Measurements from ENCODE around the gene ATP6V1C2.
"Not testable (repeated sequence)": the region's sequence is repeated elsewhere in the genome, so short reads cannot be mapped to it uniquely, and the experiment has no call there.

The ATP6V1C2 gene

GRCh38 chr2:10812362-10813162 is 91.1 kb downstream of the ATP6V1C2 start, which contains the start of gene PDIA6:
Gene PDIA6, minus strand, starts transcription at chr2:10812785. Its CDS starts 89 bp downstream, at chr2:10812696.
- H3K9me3 Mint-ChIP-seq = no peaks in the 10 kb centered on the region
- peaks cover 32% of the 10 kb centered on the region for H3K4me1 Mint-ChIP-seq (ENCODE audit: low read depth)
- H3K36me3 Mint-ChIP-seq (ENCODE audit: low read depth) = peaks cover 25% of the 10 kb centered on the region
- H3K27ac Mint-ChIP-seq = peak within 1 kb of the TSS; percentile 90
- DNase-seq (ENCODE audit: low spot score) = peak; percentile 96
- peaks cover 18% of the 10 kb centered on the region for H3K27me3 Mint-ChIP-seq (ENCODE audit: low read depth)
- peak within 1 kb of the TSS; percentile 92 for H3K4me3 Mint-ChIP-seq

DNA sequence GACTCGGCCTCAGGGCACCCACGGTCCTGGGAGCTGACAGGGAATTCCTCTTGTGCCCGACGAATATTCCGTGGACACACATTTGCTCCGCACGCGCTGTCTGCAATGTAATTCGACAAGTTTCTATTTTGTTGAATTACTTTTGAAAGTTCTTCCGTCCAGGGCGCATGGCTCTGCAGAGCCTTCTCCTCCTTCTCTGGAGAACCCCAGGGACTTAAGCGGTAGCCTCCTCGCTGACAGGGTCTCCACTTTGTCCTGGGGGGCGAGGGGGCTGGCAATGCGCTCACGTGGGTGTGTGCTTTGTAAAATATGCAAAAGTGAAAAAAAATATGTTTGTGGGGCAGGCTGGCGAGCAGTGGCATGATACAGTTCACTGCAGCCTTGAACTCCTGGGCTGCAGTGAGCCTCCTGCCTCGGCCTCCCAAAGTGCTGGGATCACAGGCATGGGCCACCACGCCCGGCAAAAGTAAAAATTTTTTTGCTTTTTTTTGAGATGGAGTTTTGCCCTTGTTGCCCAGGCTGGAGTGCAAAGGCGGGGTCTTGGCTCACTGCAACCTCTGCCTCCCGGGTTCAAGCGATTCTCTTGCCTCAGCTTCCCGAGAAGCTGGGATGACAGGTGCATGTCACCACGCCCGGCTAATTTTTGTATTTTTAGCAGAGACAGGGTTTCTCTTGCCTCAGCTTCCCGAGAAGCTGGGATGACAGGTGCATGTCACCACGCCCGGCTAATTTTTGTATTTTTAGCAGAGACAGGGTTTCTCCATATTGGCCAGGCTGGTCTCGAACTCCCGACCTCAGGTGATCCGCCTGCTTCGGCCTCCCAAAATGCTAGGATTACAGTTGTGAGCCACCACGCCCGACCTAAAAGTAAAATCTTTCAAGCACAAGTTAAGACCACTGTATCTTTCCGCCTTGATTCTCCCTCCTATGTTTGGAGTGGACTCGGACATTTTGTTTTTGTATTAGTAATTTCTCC is 92.0 kb downstream of the ATP6V1C2 start:
- Mint-ChIP-seq H3K36me3 (ENCODE audit: low read depth) (peaks cover 18% of the 10 kb centered on the region), H3K4me3 (peak overlapping the region; percentile 83), H3K4me1 (ENCODE audit: low read depth) (peaks cover 26% of the 10 kb centered on the region), H3K27me3 (ENCODE audit: low read depth) (peaks cover 24% of the 10 kb centered on the region), H3K27ac (peak overlapping the region; percentile 74)
- DNase-seq (ENCODE audit: low spot score); H3K9me3 Mint-ChIP-seq: not testable (repeated sequence)

- H3K4me3 Mint-ChIP-seq = peak overlapping the region; percentile 10
- peaks cover 15% of the 10 kb centered on the region for H3K36me3 Mint-ChIP-seq (ENCODE audit: low read depth)
- H3K4me1 Mint-ChIP-seq (ENCODE audit: low read depth) = peaks cover 23% of the 10 kb centered on the region
- DNase-seq (ENCODE audit: low spot score) = no peak
- no peak overlapping the region for H3K27ac Mint-ChIP-seq
- H3K27me3 Mint-ChIP-seq (ENCODE audit: low read depth) = peaks cover 30% of the 10 kb centered on the region
- no peaks in the 10 kb centered on the region for H3K9me3 Mint-ChIP-seq
These were observed 92.7 kb downstream of the ATP6V1C2 start for GRCh38 chr2:10814142-10814541.

GRCh38 chr2:10814571-10815331 is 93.3 kb downstream of the ATP6V1C2 start:
- DNase-seq (ENCODE audit: low spot score) = no peak
- Mint-ChIP-seq H3K9me3 (no peaks in the 10 kb centered on the region), H3K27me3 (ENCODE audit: low read depth) (peaks cover 34% of the 10 kb centered on the region), H3K4me1 (ENCODE audit: low read depth) (peaks cover 21% of the 10 kb centered on the region), H3K36me3 (ENCODE audit: low read depth) (peaks cover 13% of the 10 kb centered on the region), H3K27ac (no peak overlapping the region), H3K4me3 (no peak overlapping the region)

GRCh38 chr2:10817413-10817812 is 96.0 kb downstream of the ATP6V1C2 start:
- Mint-ChIP-seq H3K4me3 (no peak overlapping the region), H3K36me3 (ENCODE audit: low read depth) (no peaks in the 10 kb centered on the region), H3K9me3 (no peaks in the 10 kb centered on the region), H3K4me1 (ENCODE audit: low read depth) (peaks cover 3% of the 10 kb centered on the region), H3K27ac (no peak overlapping the region), H3K27me3 (ENCODE audit: low read depth) (peaks cover 50% of the 10 kb centered on the region)
- DNase-seq (ENCODE audit: low spot score) = no peak

DNA sequence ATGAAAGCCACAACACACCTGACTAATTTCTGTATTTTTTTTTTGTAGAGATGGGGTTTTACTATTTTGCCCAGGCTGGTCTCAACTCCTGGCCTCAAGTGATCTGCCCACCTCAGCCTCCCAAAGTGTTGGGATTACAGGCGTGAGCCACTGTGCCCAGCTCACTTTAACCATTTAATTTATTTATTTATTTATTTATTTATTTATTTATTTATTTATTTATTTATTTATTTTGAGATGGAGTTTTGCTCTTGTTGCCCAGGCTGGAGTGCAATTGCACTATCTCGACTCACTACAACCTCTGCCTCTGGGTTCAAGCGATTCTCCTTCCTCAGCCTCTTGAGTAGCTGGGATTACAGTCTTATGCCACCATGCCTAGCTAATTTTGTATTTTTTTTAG is 96.9 kb downstream of the ATP6V1C2 start:
- not testable (repeated sequence) for H3K27ac Mint-ChIP-seq; H3K4me1 Mint-ChIP-seq (ENCODE audit: low read depth); H3K4me3 Mint-ChIP-seq; H3K9me3 Mint-ChIP-seq; DNase-seq (ENCODE audit: low spot score); H3K36me3 Mint-ChIP-seq (ENCODE audit: low read depth)
- peaks cover 54% of the 10 kb centered on the region for H3K27me3 Mint-ChIP-seq (ENCODE audit: low read depth)

- Mint-ChIP-seq H3K36me3 (ENCODE audit: low read depth) (no peaks in the 10 kb centered on the region), H3K27me3 (ENCODE audit: low read depth) (peaks cover 57% of the 10 kb centered on the region), H3K27ac (no peak overlapping the region), H3K4me1 (ENCODE audit: low read depth) (no peaks in the 10 kb centered on the region), H3K4me3 (no peak overlapping the region), H3K9me3 (no peaks in the 10 kb centered on the region)
- DNase-seq (ENCODE audit: low spot score) = no peak
These were observed 97.6 kb downstream of the ATP6V1C2 start for GRCh38 chr2:10818984-10819383.

- H3K27me3 Mint-ChIP-seq (ENCODE audit: low read depth) = peaks cover 55% of the 10 kb centered on the region
- H3K27ac Mint-ChIP-seq = no peak overlapping the region
- no peaks in the 10 kb centered on the region for H3K4me1 Mint-ChIP-seq (ENCODE audit: low read depth)
- H3K4me3 Mint-ChIP-seq = no peak overlapping the region
- no peak for DNase-seq (ENCODE audit: low spot score)
- no peaks in the 10 kb centered on the region for H3K36me3 Mint-ChIP-seq (ENCODE audit: low read depth)
- no peaks in the 10 kb centered on the region for H3K9me3 Mint-ChIP-seq
These were observed 98.4 kb downstream of the ATP6V1C2 start for GRCh38 chr2:10819714-10820314.

DNA sequence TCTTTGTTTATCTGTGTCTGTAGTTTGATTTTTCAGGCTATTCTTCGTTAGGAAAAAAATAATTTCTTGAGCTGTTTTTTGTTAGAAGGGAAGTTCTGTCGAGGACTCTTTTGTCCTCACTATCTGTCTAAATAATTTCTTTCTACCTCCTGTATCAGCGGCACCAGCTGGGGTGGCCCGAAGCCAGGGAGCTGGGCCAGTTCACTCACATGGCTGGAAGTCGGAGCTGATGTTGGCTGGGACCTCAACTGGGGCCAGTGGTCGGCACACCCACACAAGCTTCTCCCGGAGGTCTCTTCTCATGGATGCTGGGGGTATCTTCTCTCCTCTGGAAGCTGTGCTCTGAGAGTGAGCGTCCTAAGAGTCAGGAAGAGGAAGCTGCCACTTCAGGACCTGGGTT is 99.1 kb downstream of the ATP6V1C2 start:
- no peaks in the 10 kb centered on the region for H3K4me1 Mint-ChIP-seq (ENCODE audit: low read depth)
- H3K4me3 Mint-ChIP-seq = no peak overlapping the region
- DNase-seq (ENCODE audit: low spot score) = no peak
- H3K9me3 Mint-ChIP-seq = no peaks in the 10 kb centered on the region
- H3K27me3 Mint-ChIP-seq (ENCODE audit: low read depth) = peaks cover 53% of the 10 kb centered on the region
- no peaks in the 10 kb centered on the region for H3K36me3 Mint-ChIP-seq (ENCODE audit: low read depth)
- H3K27ac Mint-ChIP-seq = no peak overlapping the region

GRCh38 chr2:10820978-10821695 is 99.7 kb downstream of the ATP6V1C2 start:
- Mint-ChIP-seq H3K36me3 (ENCODE audit: low read depth) (no peaks in the 10 kb centered on the region), H3K4me1 (ENCODE audit: low read depth) (no peaks in the 10 kb centered on the region), H3K27ac (no peak overlapping the region), H3K27me3 (ENCODE audit: low read depth) (peaks cover 53% of the 10 kb centered on the region), H3K4me3 (no peak overlapping the region), H3K9me3 (no peaks in the 10 kb centered on the region)
- DNase-seq (ENCODE audit: low spot score) = no peak

DNA sequence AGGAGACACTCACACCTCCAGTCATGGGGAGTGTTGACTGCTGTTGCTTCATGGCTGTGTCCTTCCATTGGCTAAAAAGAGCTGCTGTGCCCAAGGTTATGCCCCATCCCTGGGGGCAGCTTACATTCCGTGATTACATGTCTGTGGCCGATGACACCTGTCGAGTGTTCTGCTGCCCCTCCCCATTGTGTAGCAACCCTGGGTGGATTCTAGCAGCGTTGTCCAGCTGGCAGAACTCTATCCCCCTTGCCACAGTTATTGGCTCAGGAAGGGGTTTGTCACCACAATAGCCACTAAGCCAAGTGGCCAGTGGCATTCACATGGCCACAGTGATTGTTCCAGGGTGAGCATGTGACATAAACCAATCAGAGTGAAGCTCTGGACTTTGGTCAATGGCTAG is 102.8 kb downstream of the ATP6V1C2 start:
- Mint-ChIP-seq H3K4me3 (no peak overlapping the region), H3K4me1 (ENCODE audit: low read depth) (no peaks in the 10 kb centered on the region), H3K27ac (no peak overlapping the region), H3K36me3 (ENCODE audit: low read depth) (no peaks in the 10 kb centered on the region), H3K27me3 (ENCODE audit: low read depth) (peaks cover 37% of the 10 kb centered on the region), H3K9me3 (no peaks in the 10 kb centered on the region)
- DNase-seq (ENCODE audit: low spot score) = no peak

GRCh38 chr2:10826026-10826425 is 104.6 kb downstream of the ATP6V1C2 start:
- peaks cover 32% of the 10 kb centered on the region for H3K27me3 Mint-ChIP-seq (ENCODE audit: low read depth)

DNA sequence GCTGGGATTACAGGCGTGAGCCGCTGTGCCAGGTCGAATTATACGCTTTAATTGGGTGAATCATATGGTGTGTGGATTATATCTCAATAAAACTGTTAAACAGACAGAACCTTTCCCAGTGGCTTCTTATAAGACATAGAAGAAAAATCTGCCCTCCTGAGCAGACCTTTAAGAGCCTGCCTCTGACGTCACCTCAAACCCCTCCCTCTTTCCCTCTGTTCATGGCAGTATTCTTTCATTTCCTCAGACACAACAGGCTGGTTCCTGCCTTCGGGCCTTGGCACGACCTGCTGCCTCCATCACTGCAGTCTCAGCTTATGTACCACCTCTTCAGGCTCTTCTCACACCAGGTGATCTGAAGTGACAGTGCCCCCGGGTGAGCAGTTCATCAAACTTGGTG is 105.2 kb downstream of the ATP6V1C2 start:
- Mint-ChIP-seq H3K27ac (no peak overlapping the region), H3K9me3 (no peaks in the 10 kb centered on the region), H3K4me3 (no peak overlapping the region), H3K36me3 (ENCODE audit: low read depth) (no peaks in the 10 kb centered on the region), H3K27me3 (ENCODE audit: low read depth) (peaks cover 27% of the 10 kb centered on the region), H3K4me1 (ENCODE audit: low read depth) (no peaks in the 10 kb centered on the region)
- no peak for DNase-seq (ENCODE audit: low spot score)

More at GRCh38 chr2:10826026-10826425, 104.6 kb downstream of the ATP6V1C2 start:
- Mint-ChIP-seq H3K36me3 (ENCODE audit: low read depth) (no peaks in the 10 kb centered on the region), H3K4me3 (no peak overlapping the region), H3K9me3 (no peaks in the 10 kb centered on the region), H3K4me1 (ENCODE audit: low read depth) (no peaks in the 10 kb centered on the region), H3K27ac (no peak overlapping the region)
- no peak for DNase-seq (ENCODE audit: low spot score)

All from T-helper 2 cell treated with Interferon-gamma antibody and Interleukin-4, amounts not matched to agents 5 μg/mL and 100 μg/mL, for 36 hours (primary cell).